NCI-H146 treated with DMSO at 0.1 percent for 48 hours (cell line): ENCODE data around the gene CFAP68.
"Not testable (repeated sequence)": the region's sequence is repeated elsewhere in the genome, so short reads cannot be mapped to it uniquely, and the experiment has no call there.

Source experiments
- DNase-seq: peaks from one replicate; lab custom pipeline; 2025; ENCODE audit not compliant: unreplicated experiment; lab: John Stamatoyannopoulos, UW

Gene CFAP68

GRCh38 chr11:111916768-111917167 lies 37.4 kb downstream of the CFAP68 start:
- no peak for DNase-seq

- DNase-seq = no peak
These were observed 38.0 kb downstream of the CFAP68 start for GRCh38 chr11:111917312-111917711.

DNA sequence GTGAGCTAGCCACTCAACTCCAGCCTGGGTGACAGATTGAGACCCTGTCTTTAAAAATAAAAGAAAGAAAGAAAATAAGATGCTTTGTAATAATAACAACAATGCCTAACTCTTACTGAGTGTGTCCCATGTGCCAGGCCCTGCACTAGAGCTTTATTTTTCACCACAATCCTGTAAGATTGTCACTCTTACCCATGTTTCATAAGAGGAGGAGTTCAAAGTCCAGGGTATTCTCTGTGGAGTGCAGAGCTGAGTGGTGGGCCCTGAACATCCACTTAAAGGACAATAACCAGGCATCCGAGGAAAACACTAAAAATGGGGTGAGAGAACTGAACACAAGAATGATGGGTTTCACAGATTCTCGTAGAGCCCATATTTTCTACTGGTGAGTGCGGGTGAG lies 38.4 kb downstream of the CFAP68 start:
- DNase-seq = no peak

GRCh38 chr11:111918390-111919256 lies 39.3 kb downstream of the CFAP68 start, which contains the start of gene C11orf52:
TSS of gene C11orf52 (plus strand) at chr11:111918913. CDS start at chr11:111918973, 60 bp downstream.
- peak; percentile 91 for DNase-seq

DNA sequence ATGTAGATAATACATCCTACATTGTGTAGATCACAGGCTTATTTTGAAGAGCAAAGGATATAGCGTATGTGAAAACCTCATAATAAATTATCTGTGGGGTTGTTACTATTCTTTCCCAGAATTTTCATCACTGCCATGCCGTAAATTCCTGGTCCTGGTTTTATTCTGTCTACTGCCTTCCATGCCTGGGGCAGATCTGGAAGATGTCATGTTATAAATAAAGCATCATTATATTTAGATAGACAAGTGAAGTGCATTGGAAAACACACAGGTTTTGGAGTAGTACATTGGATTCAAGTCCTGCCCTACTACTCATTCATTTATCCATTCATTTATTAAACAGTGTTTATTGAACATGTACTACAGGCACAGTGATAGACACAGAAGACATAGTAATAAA lies 41.6 kb downstream of the CFAP68 start:
- DNase-seq = no peak

DNA sequence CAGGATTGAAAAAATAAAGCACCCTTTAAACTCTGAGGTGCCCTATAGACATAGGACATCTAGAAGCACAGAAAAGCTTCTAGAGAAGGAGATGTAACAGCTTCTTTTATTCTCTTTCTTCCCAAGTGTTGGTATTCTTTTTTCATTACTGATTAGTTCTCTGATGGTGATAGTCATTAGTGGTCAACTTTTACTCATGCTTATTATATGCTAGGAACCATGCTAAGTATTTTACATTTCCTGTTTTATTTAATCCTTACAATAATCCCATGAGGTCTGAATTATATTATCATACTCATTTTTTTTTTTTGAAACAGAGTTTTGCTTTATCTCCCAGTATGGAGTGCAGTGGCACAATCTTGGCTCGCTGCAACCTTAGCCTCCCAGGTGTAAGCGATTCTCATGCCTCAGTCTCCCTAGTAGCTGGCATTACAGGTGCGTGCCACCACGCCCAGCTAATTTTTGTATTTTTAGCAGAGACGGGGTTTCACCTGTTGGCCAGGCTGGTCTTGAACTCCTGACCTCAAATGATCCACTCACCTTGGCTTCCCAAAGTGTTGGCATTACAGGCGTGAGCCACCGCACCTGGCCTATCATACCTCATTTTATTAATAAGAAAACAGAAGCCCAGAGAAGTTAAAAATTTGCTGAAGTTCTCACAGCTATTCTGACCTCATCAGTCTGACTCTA lies 42.3 kb downstream of the CFAP68 start:
- no peak for DNase-seq

DNA sequence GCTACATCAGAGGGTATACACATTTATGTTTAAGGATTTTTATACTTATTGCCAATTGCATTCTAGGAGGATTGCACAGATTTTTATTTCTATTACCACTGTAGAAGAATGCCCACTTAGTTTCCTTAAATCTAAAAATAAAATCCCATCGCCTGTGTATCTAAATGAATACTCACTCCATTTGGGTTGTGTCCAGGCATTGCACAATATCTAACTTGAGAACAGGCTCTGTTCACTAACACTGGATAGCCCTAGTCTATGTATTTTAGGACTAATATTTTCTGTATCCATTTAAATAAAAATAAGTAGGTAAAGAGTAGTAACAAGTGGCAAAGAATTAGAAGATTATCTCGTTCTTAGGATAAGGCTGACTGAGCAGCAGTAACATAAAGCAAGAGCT lies 43.5 kb downstream of the CFAP68 start:
- no peak for DNase-seq

- DNase-seq = no peak
These were observed 44.0 kb downstream of the CFAP68 start for GRCh38 chr11:111923351-111923788.

GRCh38 chr11:111923951-111924350 lies 44.6 kb downstream of the CFAP68 start:
- no peak for DNase-seq

DNA sequence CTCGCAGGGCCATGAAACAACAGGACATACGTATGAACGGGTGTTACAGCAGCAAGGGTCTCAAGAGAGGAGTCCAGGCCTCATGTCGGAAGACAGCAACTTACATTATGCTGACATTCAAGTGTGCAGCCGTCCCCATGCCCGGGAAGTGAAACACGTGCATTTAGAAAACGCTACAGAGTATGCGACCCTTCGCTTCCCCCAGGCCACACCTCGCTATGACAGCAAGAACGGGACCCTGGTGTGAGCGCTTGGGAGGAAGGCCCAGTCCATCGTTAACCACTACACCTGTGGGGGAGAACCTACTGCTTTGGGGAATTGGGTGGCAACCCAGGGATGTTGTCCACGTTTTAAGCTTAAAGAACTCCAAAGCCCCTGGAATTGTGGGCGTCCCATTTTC lies 46.6 kb downstream of the CFAP68 start:
- no peak for DNase-seq

DNA sequence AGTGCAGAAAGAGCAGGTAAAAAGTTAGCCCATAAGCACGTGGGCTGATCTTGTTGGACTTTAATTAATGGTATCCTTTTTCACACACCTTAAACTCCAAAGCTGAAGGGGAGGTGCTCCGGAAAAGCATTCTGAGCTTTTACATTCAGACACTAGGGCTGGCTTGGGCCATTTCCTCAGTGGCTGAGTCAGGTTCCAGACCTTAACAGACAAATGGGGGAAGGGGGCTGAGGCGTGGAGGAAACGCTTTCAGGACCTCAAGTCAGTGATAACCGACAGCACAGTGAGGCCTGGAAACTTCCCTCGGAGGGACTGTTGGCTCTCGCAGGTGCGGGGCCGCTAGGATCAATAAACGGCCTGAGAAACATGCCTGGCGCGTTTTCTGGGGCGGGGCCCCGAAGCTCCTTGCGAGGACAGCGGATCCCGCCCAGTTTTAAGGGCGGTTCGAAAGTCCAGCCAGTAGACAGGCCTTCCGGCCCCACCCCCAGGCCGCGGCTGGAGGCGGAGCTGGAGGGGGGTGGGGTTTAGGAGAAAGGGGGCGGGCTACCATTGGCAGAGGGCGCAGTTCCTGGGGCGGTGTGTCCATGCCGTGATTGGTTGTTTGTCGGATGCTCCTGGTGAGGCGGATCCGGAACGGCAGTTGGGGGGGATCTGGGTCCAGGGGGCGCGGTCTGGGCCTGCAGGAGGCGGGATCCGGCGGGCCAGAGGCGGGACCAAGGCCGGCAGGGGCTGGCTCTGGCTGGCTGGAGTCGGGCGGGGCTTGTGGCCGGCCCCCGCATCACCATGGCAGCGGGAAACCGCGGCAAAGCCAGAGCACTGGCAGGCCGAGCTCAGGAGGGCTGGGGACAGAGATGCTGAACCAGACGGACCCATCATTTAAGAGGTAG lies 47.4 kb downstream of the CFAP68 start:
- peak; percentile 91 for DNase-seq

- no peak for DNase-seq
These were observed 51.1 kb downstream of the CFAP68 start for GRCh38 chr11:111930472-111930871.

DNA sequence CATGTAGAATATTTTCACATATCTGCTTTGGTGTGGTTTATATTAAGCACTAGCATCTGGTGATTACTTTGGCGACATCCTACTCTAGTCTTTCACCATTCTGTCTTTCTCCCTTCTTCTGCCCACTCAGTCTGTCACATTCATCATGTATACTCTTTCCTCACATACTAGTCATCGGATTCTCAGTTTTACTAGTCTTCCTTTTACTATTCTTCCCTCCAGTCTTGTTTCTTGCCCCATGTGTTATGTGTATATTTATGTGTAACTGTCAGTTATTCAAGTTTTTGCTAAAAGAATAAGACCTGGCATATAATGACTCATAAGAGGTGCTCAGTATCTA lies 53.2 kb downstream of the CFAP68 start:
- DNase-seq = no peak

DNA sequence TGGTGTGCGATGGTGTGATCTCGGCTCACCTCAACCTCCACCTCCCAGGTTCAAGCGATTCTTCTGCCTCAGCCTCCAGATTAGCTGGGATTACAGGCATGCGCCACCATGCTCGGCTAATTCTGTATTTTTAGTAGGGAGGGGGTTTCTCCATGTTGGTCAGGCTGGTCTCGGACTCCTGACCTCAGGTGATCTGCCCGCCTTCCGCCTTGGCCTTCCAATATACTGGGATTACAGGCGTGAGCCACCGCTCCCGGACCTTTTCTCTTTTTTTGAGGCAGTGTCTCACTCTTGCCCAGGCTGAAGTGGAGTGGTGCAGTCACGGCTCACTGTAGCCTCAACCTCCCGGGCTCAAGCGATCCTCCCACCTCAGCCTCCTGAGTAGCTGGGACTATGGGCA lies 53.8 kb downstream of the CFAP68 start:
- DNase-seq = not testable (repeated sequence)

- DNase-seq = no peak
These were observed 54.5 kb downstream of the CFAP68 start for GRCh38 chr11:111933872-111934271.

DNA sequence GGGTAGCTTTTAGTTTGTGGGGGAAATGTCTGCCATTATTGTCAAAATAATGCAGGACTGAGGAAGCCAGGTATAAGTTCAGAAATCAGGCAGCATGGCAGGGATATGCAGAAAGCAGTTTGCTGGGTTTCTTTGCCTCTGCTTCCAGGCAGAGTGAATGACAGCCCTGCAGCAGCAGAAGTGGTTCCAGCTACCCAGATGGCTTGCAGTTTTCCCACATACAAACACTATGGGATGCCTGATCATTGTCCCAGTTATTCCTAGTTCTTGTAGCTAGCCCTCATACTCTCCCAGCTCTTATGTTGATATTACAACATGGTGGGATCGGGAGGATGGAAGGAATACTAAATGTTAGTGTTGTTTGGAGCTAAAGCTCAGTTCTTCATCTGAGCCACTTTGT lies 55.0 kb downstream of the CFAP68 start:
- DNase-seq = no peak
